GM12874 (cell line): ENCODE measurements around the gene MAP3K7CL.

Source experiments
- CTCF ChIP-seq: IDR thresholded peaks from 2 replicates; pipeline ENCODE4 v1.5.1; 2011; ENCODE audit warnings: low read depth, mild to moderate bottlenecking, control low read depth, low read length, moderate library complexity; ENCODE audit not compliant: insufficient read depth

Gene MAP3K7CL

GRCh38 chr21:29148530-29148929 is 18.1 kb downstream of the MAP3K7CL start:
- TF ChIP-seq CTCF = no peak

- TF ChIP-seq CTCF = no peak
Measured at GRCh38 chr21:29149808-29150425, 19.5 kb downstream of the MAP3K7CL start.

- TF ChIP-seq CTCF = no peak
Measured at GRCh38 chr21:29151931-29152330, 21.5 kb downstream of the MAP3K7CL start.

- no peak for TF ChIP-seq CTCF
Measured at GRCh38 chr21:29152916-29153315, 22.5 kb downstream of the MAP3K7CL start.

GRCh38 chr21:29154270-29154669 is 23.8 kb downstream of the MAP3K7CL start:
- TF ChIP-seq CTCF = no peak

GRCh38 chr21:29155118-29155932 is 24.9 kb downstream of the MAP3K7CL start:
- no peak for TF ChIP-seq CTCF

GRCh38 chr21:29155933-29156260 is 25.5 kb downstream of the MAP3K7CL start:
- no peak for TF ChIP-seq CTCF
